GM06990 (cell line): ENCODE results near the gene SSB.

Experiments used
- DNase-seq: peaks from one replicate; pipeline ENCODE4 v3.0.0-alpha.2; 2011; ENCODE audit not compliant: insufficient read length; ENCODE audit errors: extremely low read depth
- H3K27me3 ChIP-seq: replicated peaks from 2 replicates; pipeline ENCODE4 v1.6.0; 2011; ENCODE audit warnings: low read length; ENCODE audit not compliant: control insufficient read depth, insufficient read depth
- H3K36me3 ChIP-seq: 2 replicates; pipeline ENCODE4 v1.5.1; 2011; ENCODE audit warnings: low read length; ENCODE audit not compliant: control insufficient read depth, insufficient read depth
- H3K4me3 ChIP-seq: replicated peaks from 2 replicates; pipeline ENCODE4 v1.5.1; 2011; ENCODE audit warnings: low read depth, mild to moderate bottlenecking, control low read depth, low read length
- CTCF ChIP-seq: IDR thresholded peaks from 2 replicates; pipeline ENCODE4 v1.5.1; 2011; ENCODE audit warnings: low read length, control low read depth, mild to moderate bottlenecking, inconsistent platforms; ENCODE audit not compliant: insufficient read depth, poor library complexity, severe bottlenecking

The SSB gene

DNA sequence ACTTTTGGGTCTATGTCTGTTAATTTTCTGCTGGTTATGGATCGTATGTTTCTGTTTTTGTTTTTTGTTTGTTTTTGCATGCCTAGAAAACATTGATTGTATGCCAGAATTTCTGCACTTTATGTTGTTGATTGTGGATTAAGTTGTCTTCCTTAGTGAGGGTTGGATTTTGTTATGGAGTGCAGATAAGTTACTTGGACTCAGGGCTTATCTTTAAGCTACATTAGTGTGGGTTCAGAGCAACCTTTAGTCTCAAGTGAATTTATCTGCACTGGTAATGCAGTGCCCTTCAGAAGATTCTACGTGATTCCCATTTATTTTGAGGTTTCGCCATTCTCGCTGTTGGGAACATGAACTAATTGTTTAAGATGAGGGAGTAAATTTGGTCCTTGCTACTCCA lies 61.5 kb downstream of the SSB start:
- TF ChIP-seq CTCF, result no peak
- Histone ChIP-seq H3K27me3 (no peaks in the 10 kb centered on the region), H3K36me3 (no peaks in the 10 kb centered on the region), H3K4me3 (no peak overlapping the region)
- DNase-seq, result no peak
